Neural cell (in vitro differentiated cells): ENCODE data around the gene ATP2C1.

Source experiments
- CTCF ChIP-seq: fragments of 450-650 bp; IDR thresholded peaks from 2 replicates; pipeline ENCODE4 v1.5.1; 2014; ENCODE audit warnings: antibody characterized with exemption, mild to moderate bottlenecking, moderate library complexity; ENCODE audit not compliant: poor library complexity, severe bottlenecking
- EP300 ChIP-seq: fragments of 450-650 bp; conservative IDR thresholded peaks from 2 replicates; pipeline ENCODE4 v1.6.1; 2014; ENCODE audit warnings: antibody characterized with exemption, mild to moderate bottlenecking, moderate library complexity; ENCODE audit not compliant: poor library complexity, severe bottlenecking
- EZH2 ChIP-seq: fragments of 200-600, 300-800 bp; shearing (Covaris generic), sonication (generic); IDR thresholded peaks from 2 replicates; pipeline ENCODE4 v1.6.1; 2014; ENCODE audit warnings: antibody characterized with exemption, low read length, borderline replicate concordance, mild to moderate bottlenecking; ENCODE audit not compliant: insufficient read depth, poor library complexity, severe bottlenecking
- MXI1 ChIP-seq: fragments of 450-650 bp; conservative IDR thresholded peaks from 2 replicates; pipeline ENCODE4 v1.6.1; 2014; ENCODE audit warnings: antibody characterized with exemption, mild to moderate bottlenecking; ENCODE audit not compliant: poor library complexity, severe bottlenecking
- POLR2AphosphoS5 ChIP-seq: IDR thresholded peaks from 2 replicates; pipeline ENCODE4 v1.6.1; 2012
- RAD21 ChIP-seq: fragments of 450-650 bp; conservative IDR thresholded peaks from 2 replicates; pipeline ENCODE4 v1.6.1; 2014; ENCODE audit warnings: antibody characterized with exemption, mild to moderate bottlenecking, moderate library complexity
- REST ChIP-seq: IDR thresholded peaks from 2 replicates; pipeline ENCODE4 v1.6.1; 2012; ENCODE audit warnings: borderline replicate concordance
- SMC3 ChIP-seq: fragments of 450-650 bp; conservative IDR thresholded peaks from 2 replicates; pipeline ENCODE4 v1.6.1; 2014; ENCODE audit warnings: antibody characterized with exemption, mild to moderate bottlenecking, moderate library complexity; ENCODE audit not compliant: poor library complexity
- TAF1 ChIP-seq: IDR thresholded peaks from 2 replicates; pipeline ENCODE4 v1.6.1; 2012; ENCODE audit warnings: low read depth

- TF ChIP-seq RAD21 (no peak), TAF1 (no peak), CTCF (no peak), POLR2AphosphoS5 (no peak), REST (no peak), EZH2 (no peak), SMC3 (no peak), EP300 (no peak), MXI1 (no peak)
Observed at GRCh38 chr3:131025539-131025938, 131.7 kb downstream of the ATP2C1 start.
